Karpas-422 (cell line): Measurements from ENCODE around the gene LINGO1. TPM values are rescaled to one million over a fixed set of nuclear protein-coding genes. Genes with fewer than 3 reads are reported as not detected.

Experiments
- DNase-seq: peaks from one replicate; pipeline ENCODE4 v3.0.0-alpha.2; 2015
- H2AFZ ChIP-seq: fragments of 200-600 bp; sonication (generic); 2 replicates; pipeline ENCODE4 v1.6.1; 2014; ENCODE audit warnings: antibody characterized with exemption, low read length, mixed read lengths
- H3K27ac ChIP-seq: fragments of 200-600 bp; sonication (generic); 2 replicates; pipeline ENCODE4 v1.5.1; 2014; ENCODE audit warnings: mild to moderate bottlenecking, low read length, moderate library complexity
- H3K27me3 ChIP-seq: fragments of 200-600 bp; sonication (generic); 2 replicates; pipeline ENCODE4 v1.6.1; 2014; ENCODE audit warnings: low read length, mixed read lengths
- H3K36me3 ChIP-seq: fragments of 200-600 bp; sonication (generic); 2 replicates; pipeline ENCODE4 v1.6.1; 2014; ENCODE audit warnings: low read length, mixed read lengths; ENCODE audit not compliant: insufficient read depth
- H3K4me1 ChIP-seq: fragments of 200-600 bp; sonication (generic); 2 replicates; pipeline ENCODE4 v1.6.1; 2014; ENCODE audit warnings: mild to moderate bottlenecking, low read length, mixed read lengths
- H3K4me2 ChIP-seq: fragments of 200-600 bp; sonication (generic); 2 replicates; pipeline ENCODE4 v1.6.1; 2014; ENCODE audit warnings: low read length, low read depth, mild to moderate bottlenecking; ENCODE audit not compliant: poor library complexity, severe bottlenecking
- H3K4me3 ChIP-seq: fragments of 200-600 bp; sonication (generic); 2 replicates; pipeline ENCODE4 v1.5.1; 2014; ENCODE audit warnings: mild to moderate bottlenecking, antibody characterized with exemption, low read length, mixed read lengths
- H3K79me2 ChIP-seq: fragments of 200-600 bp; sonication (generic); 2 replicates; pipeline ENCODE4 v1.6.1; 2014; ENCODE audit warnings: mild to moderate bottlenecking, low read length, mixed read lengths
- H3K9ac ChIP-seq: fragments of 200-600 bp; sonication (generic); 2 replicates; pipeline ENCODE4 v1.6.0; 2014; ENCODE audit warnings: low read length
- H3K9me2 ChIP-seq: fragments of 200-600 bp; sonication (generic), shearing (Covaris generic); replicated peaks from 2 replicates; pipeline ENCODE4 v1.6.0; 2014; ENCODE audit warnings: mild to moderate bottlenecking, low read length, moderate library complexity; ENCODE audit not compliant: insufficient read depth
- H3K9me3 ChIP-seq: fragments of 300-700, 200-600 bp; sonication (generic); 2 replicates; pipeline ENCODE4 v1.6.1; 2014; ENCODE audit warnings: low read length, mixed read lengths
- H4K20me1 ChIP-seq: fragments of 200-600 bp; sonication (generic); 2 replicates; pipeline ENCODE4 v1.6.1; 2014; ENCODE audit warnings: mild to moderate bottlenecking, antibody characterized with exemption, low read length, low read depth; ENCODE audit not compliant: insufficient read depth
- total RNA-seq: library from RNA; depleted of rRNA; stranded (reverse); fragments of >200 nt; shearing (Covaris generic); gene quantifications from 2 replicates; pipeline ENCODE4 v1.2.3, GENCODE V29; 2014; ENCODE audit warnings: low replicate concordance

The LINGO1 gene
- total RNA-seq, 1 experiment from 2014 or later: not detected

DNA sequence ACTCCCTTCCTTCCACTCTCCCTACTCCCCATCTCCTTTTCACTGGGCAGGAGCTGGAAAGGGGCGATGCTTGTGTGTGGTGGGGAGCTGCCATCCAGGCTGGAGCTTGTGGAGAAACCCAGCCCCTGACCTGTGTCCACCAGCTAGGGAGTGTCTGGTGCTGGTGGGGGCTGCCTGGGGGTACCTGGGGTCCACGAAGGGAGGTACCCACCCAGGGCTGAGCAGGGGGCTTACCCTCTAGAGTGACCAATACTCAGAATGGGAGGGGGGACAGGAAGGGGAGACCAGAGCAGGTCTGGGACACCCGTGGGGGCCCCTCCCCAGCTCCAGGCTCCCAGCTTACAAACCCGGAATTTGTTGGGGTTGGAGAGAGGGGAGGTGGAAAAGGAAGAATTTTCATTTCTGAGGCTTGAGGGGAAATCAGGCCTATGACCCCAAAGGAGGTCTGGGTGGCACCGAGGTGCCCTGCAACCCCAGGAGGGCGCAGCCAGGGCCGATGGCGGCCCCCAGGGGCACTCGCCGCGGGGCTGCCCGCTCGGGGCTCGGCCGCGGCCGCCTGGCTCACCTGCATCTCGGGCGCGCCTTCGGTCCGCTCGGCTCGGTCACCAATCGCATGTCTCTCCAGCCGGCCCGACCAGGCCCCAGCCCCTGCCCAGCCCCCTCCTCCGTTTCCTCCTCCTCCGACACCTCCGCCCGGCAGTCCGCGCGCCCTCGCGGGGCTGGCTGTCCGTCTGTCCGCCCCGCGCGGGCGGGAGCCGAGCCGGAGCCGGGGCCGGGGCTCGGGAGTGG, 773 bp downstream of the LINGO1 start:
- no peaks in the 10 kb centered on the region for H3K9me3 ChIP-seq
- no peaks in the 10 kb centered on the region for H3K36me3 ChIP-seq
- no peaks in the 10 kb centered on the region for H3K4me1 ChIP-seq
- no peak overlapping the region for H2AFZ ChIP-seq
- H3K27ac ChIP-seq: no peak overlapping the region
- no peaks in the 10 kb centered on the region for H3K9me2 ChIP-seq
- H4K20me1 ChIP-seq: no peaks in the 10 kb centered on the region
- H3K9ac ChIP-seq: no peak overlapping the region
- no peak overlapping the region for H3K4me2 ChIP-seq
- no peak for DNase-seq
- no peaks in the 10 kb centered on the region for H3K79me2 ChIP-seq
- H3K4me3 ChIP-seq: no peak overlapping the region
- H3K27me3 ChIP-seq: no peaks in the 10 kb centered on the region

DNA sequence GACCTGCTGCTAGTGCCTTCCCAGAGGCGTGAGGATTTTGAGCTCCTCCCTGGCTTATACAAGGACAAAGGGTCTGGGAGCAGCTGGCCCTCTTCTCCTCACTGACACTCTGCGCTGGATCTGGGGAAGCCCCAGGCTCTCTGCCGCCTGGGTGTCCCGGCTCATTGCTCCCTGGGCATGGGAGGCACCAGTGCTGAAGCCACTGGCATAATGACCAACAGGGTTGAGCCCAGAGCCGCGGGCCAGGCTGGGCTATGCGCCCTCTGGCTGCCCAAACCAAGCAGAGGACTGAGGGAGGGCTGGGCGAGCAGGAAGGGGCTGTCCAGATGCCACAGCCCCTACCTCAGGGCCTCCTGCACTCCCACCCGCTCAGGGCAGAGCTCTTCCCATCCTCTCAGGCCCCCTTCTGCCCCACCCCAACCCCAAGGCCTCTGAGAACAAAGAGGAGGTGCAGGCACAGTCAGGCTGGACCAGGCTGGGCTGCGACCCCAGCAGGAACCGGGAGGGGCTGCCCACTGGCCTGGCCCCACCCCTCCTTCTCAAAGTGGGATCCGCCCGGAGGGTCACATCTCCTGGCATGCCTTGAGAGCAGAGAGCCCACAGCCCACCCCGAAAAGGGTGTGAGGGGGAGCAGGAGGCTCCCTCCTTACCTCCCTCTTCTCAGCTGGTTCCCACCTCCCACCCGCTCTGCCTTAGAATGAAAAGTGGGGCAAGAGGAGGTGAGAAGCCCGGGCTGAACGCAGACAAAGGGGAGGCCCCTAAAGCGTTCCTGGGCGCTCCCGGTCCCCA, 1.6 kb downstream of the LINGO1 start:
- Histone ChIP-seq H3K9me2 (no peaks in the 10 kb centered on the region), H3K4me3 (no peak overlapping the region), H4K20me1 (no peaks in the 10 kb centered on the region), H3K4me2 (no peak overlapping the region), H2AFZ (no peak overlapping the region), H3K4me1 (no peaks in the 10 kb centered on the region), H3K36me3 (no peaks in the 10 kb centered on the region), H3K27me3 (no peaks in the 10 kb centered on the region), H3K27ac (no peak overlapping the region), H3K79me2 (no peaks in the 10 kb centered on the region), H3K9me3 (no peaks in the 10 kb centered on the region), H3K9ac (no peak overlapping the region)
- no peak for DNase-seq

DNA sequence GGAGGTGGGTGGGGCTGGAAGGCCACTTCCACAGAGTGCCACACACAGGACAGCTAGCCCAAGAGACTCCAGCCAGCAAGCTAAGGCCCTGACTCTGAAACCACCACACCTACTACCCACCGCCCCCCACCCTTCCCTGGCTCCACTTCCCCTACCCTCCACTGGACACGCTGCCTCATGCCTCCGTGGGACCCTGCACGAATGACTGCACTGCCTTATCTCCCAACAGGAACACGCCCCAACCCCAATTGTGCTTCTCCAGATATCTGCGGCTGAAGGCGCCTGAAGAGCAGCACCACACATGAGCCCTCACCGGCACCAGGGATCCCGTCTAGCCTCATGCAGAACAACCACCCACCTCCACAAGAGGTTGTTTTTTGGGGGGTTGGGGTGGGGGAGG, 2.7 kb downstream of the LINGO1 start:
- H3K27ac ChIP-seq: no peak overlapping the region
- H3K9me2 ChIP-seq: no peaks in the 10 kb centered on the region
- no peak overlapping the region for H3K4me2 ChIP-seq
- H3K9me3 ChIP-seq: no peaks in the 10 kb centered on the region
- no peaks in the 10 kb centered on the region for H3K27me3 ChIP-seq
- H3K4me1 ChIP-seq: no peaks in the 10 kb centered on the region
- H3K36me3 ChIP-seq: no peaks in the 10 kb centered on the region
- H2AFZ ChIP-seq: no peak overlapping the region
- H3K79me2 ChIP-seq: no peaks in the 10 kb centered on the region
- no peaks in the 10 kb centered on the region for H4K20me1 ChIP-seq
- no peak overlapping the region for H3K4me3 ChIP-seq
- no peak for DNase-seq
- no peak overlapping the region for H3K9ac ChIP-seq

DNA sequence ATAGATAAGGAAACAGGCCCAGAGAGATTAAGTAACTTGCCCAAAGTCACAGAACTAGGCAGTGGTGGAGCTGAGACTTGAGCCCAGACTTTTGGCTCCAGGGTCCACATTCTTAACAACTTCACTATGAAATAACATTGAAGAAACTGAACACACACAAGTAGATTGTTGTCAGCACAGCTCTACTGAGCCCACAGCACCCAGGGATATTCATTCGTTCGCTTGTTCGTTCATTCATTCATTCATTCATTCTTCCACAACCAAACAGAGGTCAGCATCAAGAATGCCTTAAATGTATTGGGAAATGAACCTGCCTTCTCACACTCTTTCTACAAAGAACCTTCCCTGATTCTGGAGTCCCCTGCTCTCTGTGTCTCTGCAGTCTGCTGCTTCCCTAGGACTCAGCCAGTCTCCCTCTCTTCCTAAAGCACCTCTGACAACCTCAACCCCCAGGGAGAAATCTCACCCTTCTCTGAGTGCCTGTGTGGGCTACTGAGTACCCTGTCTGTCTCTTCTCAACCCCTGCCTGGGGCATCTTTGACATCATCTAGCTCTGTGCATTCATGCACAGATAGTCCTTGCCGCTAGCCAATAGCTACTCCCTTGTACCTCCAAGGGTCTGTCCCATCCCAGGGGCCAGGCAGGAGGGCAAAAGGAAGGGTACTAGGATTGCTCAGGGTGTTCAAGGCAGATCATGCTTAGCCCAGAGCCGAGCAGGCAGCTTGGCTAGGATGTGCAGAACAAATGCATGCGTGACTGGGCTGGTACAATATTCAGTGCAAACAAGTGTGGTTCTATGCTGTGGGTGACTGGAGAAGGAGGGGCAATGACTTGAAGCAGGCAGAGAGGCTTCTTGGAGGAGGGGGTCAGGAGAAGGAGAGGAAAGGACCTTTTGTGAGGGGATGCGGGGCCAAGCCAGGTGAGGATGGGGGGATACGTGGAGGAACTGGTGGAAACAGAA, 3.4 kb downstream of the LINGO1 start:
- DNase-seq: no peak
- Histone ChIP-seq H3K4me2 (no peak overlapping the region), H3K79me2 (no peaks in the 10 kb centered on the region), H3K4me3 (no peak overlapping the region), H4K20me1 (no peaks in the 10 kb centered on the region), H3K9ac (no peak overlapping the region), H2AFZ (no peak overlapping the region), H3K9me2 (no peaks in the 10 kb centered on the region), H3K27me3 (no peaks in the 10 kb centered on the region), H3K36me3 (no peaks in the 10 kb centered on the region), H3K27ac (no peak overlapping the region), H3K9me3 (no peaks in the 10 kb centered on the region), H3K4me1 (no peaks in the 10 kb centered on the region)

DNA sequence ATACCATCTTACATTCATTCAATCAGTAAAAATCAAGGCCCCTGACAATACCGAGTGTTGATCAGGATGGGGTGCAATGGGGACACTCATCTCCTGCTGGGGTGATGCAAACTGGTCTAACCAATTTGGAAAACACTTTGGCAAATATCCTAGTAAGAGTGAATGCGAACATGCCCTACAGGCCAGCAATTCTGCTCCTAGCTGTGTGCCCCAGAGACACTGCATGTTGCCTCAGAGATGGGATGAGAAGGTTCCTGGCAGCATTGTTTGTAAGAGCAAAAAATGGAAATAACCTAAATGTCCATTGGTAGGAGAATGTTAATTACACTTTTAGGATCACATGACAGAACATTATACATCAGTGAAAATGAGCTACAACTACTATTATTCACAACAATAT, 4.7 kb downstream of the LINGO1 start:
- no peaks in the 10 kb centered on the region for H3K4me1 ChIP-seq
- no peaks in the 10 kb centered on the region for H3K9me3 ChIP-seq
- no peak overlapping the region for H3K4me2 ChIP-seq
- H3K36me3 ChIP-seq: no peaks in the 10 kb centered on the region
- DNase-seq: no peak
- H3K27ac ChIP-seq: no peak overlapping the region
- H2AFZ ChIP-seq: no peak overlapping the region
- no peaks in the 10 kb centered on the region for H3K79me2 ChIP-seq
- no peak overlapping the region for H3K4me3 ChIP-seq
- no peak overlapping the region for H3K9ac ChIP-seq
- no peaks in the 10 kb centered on the region for H3K27me3 ChIP-seq
- H3K9me2 ChIP-seq: no peaks in the 10 kb centered on the region
- H4K20me1 ChIP-seq: no peaks in the 10 kb centered on the region

DNA sequence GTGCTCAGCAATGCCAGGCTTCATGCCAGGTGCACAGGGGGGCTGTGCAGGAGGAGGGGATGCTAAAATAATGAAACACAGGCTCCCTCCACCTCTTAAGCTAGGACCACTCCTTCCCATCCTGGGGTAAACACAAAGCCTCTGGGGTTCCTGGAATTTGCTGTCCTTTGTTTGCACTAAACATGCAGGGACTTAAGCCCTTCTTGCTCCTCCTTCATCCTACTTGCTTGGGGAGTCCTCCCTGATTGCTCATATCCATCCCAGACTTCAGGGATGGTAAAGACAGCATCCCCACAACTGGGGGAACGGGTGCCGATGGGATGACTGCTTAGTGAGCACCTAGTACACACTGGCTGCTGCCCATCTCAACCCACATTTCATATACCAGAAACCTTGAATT, 5.1 kb downstream of the LINGO1 start:
- DNase-seq: no peak
- no peaks in the 10 kb centered on the region for H4K20me1 ChIP-seq
- no peaks in the 10 kb centered on the region for H3K9me3 ChIP-seq
- no peak overlapping the region for H3K4me2 ChIP-seq
- H3K79me2 ChIP-seq: no peaks in the 10 kb centered on the region
- no peak overlapping the region for H2AFZ ChIP-seq
- H3K27me3 ChIP-seq: no peaks in the 10 kb centered on the region
- no peak overlapping the region for H3K4me3 ChIP-seq
- no peaks in the 10 kb centered on the region for H3K36me3 ChIP-seq
- H3K9ac ChIP-seq: no peak overlapping the region
- no peaks in the 10 kb centered on the region for H3K4me1 ChIP-seq
- H3K27ac ChIP-seq: no peak overlapping the region
- H3K9me2 ChIP-seq: no peaks in the 10 kb centered on the region

DNA sequence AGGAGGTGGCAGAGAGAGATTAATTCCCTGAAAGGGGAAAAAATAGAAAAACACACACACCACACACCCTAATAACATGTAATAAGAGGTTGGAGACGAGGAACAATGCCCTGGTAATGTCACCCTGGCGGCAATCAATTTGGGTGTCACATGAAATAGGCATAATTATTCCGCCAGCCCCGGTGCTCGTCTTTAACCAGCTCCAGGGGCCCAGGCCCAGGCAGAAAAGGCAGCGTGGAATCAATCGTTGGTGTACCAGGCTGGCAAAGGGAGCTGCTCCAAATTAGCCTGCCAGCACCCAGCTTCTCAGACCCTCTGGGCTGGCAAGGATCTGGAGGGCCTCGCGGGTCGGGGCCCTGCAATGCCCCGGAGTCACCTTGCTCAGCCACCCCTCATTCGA, 5.6 kb downstream of the LINGO1 start:
- H3K79me2 ChIP-seq: no peaks in the 10 kb centered on the region
- H3K4me3 ChIP-seq: no peak overlapping the region
- H3K9me2 ChIP-seq: no peaks in the 10 kb centered on the region
- H3K9me3 ChIP-seq: no peaks in the 10 kb centered on the region
- H3K36me3 ChIP-seq: no peaks in the 10 kb centered on the region
- H4K20me1 ChIP-seq: no peaks in the 10 kb centered on the region
- no peaks in the 10 kb centered on the region for H3K4me1 ChIP-seq
- no peak overlapping the region for H3K27ac ChIP-seq
- no peak overlapping the region for H3K9ac ChIP-seq
- no peak overlapping the region for H2AFZ ChIP-seq
- DNase-seq: no peak
- no peak overlapping the region for H3K4me2 ChIP-seq
- no peaks in the 10 kb centered on the region for H3K27me3 ChIP-seq

DNA sequence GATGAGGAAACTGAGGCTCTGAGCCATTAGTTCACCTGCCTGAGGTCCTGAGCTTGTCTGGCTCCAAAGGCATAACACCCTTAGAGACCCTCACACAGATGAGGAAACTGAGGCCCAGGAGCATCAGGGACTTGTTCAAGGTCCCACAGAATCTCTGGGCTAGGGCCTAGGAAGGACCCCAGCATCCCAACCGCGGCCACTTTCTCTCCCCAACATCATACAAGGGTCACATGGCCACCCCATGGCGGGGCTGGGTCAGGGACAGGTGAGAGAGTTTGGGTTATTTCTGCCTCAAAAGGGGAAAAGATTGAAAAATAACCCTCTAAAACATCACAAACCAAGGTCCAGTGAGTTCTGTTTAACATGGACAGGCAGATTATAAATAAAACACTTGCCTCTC, 6.7 kb downstream of the LINGO1 start:
- Histone ChIP-seq H3K36me3 (no peaks in the 10 kb centered on the region), H3K9ac (no peak overlapping the region), H3K9me2 (no peaks in the 10 kb centered on the region), H3K27me3 (no peaks in the 10 kb centered on the region), H3K4me3 (no peak overlapping the region), H3K4me1 (no peaks in the 10 kb centered on the region), H3K79me2 (no peaks in the 10 kb centered on the region), H3K4me2 (no peak overlapping the region), H2AFZ (no peak overlapping the region), H3K9me3 (no peaks in the 10 kb centered on the region), H4K20me1 (no peaks in the 10 kb centered on the region), H3K27ac (no peak overlapping the region)
- no peak for DNase-seq
